GM21360 (cell line): ENCODE measurements around the gene LIFR.
"Not testable (repeated sequence)": the region's sequence is repeated elsewhere in the genome, so short reads cannot be mapped to it uniquely, and the experiment has no call there.

ENCODE experiments used
- ATAC-seq: cut with Tn5 transposase; IDR thresholded peaks from one replicate; pipeline ENCODE4 v1.9.1; 2021; ENCODE audit warnings: mild to moderate bottlenecking, moderate library complexity; ENCODE audit not compliant: unreplicated experiment

The LIFR gene

GRCh38 chr5:38524022-38524421, 32.4 kb downstream of the LIFR start:
- ATAC-seq, result no peak

- no peak for ATAC-seq
Measured at GRCh38 chr5:38519476-38519875, 37.0 kb downstream of the LIFR start.

GRCh38 chr5:38518341-38518740, 38.1 kb downstream of the LIFR start:
- no peak for ATAC-seq

- ATAC-seq, result not testable (repeated sequence)
Measured at GRCh38 chr5:38516649-38517048, 39.8 kb downstream of the LIFR start.

- ATAC-seq, result no peak
Measured at GRCh38 chr5:38515646-38516045, 40.8 kb downstream of the LIFR start.

- ATAC-seq, result no peak
Measured at GRCh38 chr5:38515092-38515491, 41.4 kb downstream of the LIFR start.

- no peak for ATAC-seq
Measured at GRCh38 chr5:38509185-38509584, 47.3 kb downstream of the LIFR start.

- no peak for ATAC-seq
Measured at GRCh38 chr5:38506302-38506701, 50.1 kb downstream of the LIFR start.

- ATAC-seq, result no peak
Measured at GRCh38 chr5:38500573-38501260, 55.7 kb downstream of the LIFR start.

GRCh38 chr5:38497946-38498345, 58.5 kb downstream of the LIFR start:
- ATAC-seq, result no peak

GRCh38 chr5:38494763-38495162, 61.7 kb downstream of the LIFR start:
- no peak for ATAC-seq

- ATAC-seq, result no peak
Measured at GRCh38 chr5:38494175-38494574, 62.3 kb downstream of the LIFR start.

- ATAC-seq, result no peak
Measured at GRCh38 chr5:38483805-38484398, 72.5 kb downstream of the LIFR start.

- no peak for ATAC-seq
Measured at GRCh38 chr5:38479315-38479904, 77.0 kb downstream of the LIFR start.

GRCh38 chr5:38478878-38479277, 77.6 kb downstream of the LIFR start:
- ATAC-seq, result no peak

GRCh38 chr5:38478166-38478565, 78.3 kb downstream of the LIFR start:
- no peak for ATAC-seq

GRCh38 chr5:38473008-38473407, 83.4 kb downstream of the LIFR start:
- ATAC-seq, result no peak

- no peak for ATAC-seq
Measured at GRCh38 chr5:38472541-38472940, 83.9 kb downstream of the LIFR start.

- ATAC-seq, result no peak
Measured at GRCh38 chr5:38471709-38472108, 84.7 kb downstream of the LIFR start.

- ATAC-seq, result no peak
Measured at GRCh38 chr5:38469707-38470267, 86.7 kb downstream of the LIFR start.

- ATAC-seq, result no peak
Measured at GRCh38 chr5:38468978-38469706, 87.3 kb downstream of the LIFR start.
